ENCODE data around the gene RBM20.
"Not testable (repeated sequence)": the region's sequence is repeated elsewhere in the genome, so short reads cannot be mapped to it uniquely, and the experiment has no call there.

The RBM20 gene

DNA sequence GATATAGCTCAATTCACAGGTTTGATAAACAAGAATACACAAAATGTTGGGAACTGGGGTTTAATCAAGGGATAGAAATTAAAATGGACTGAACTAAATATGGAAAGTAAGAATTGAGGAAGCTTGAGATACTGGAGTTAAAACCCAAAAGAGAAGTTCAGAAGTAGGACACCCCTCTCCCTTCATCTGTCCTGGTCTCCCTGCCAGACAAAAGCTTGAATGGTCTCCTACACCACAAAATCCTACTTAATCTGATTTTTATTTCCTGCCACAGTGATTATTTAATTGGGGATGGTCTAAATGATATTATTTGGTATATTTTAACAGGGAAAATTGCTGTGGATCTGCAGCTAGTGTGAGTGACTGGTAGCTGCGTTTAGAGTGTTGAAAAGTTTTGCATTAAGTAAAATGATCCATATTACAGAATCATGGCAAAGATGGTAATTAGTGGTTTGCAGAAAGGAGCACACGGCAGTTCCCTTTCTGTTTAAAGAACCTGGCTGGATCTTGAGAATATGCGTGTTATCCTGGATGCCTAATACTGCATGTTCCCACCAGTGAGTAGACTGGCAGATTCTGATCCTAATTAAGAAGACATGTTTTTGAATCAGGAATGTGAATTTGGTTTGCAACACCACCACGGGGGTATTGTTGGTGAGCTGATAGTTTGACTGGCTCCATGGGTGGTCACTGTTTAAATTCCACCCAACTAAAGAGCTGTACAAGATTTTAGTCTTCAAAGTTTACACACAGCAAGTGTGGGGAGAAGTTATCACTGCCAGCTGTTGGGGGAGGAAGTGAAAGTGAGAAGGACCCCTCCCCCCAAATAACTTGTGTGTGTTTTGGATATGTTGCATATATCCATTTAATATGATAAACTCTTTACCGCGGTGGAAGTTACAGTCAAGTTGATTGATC is 5.5 kb downstream of the RBM20 start:
- no peak for DNase-seq

DNA sequence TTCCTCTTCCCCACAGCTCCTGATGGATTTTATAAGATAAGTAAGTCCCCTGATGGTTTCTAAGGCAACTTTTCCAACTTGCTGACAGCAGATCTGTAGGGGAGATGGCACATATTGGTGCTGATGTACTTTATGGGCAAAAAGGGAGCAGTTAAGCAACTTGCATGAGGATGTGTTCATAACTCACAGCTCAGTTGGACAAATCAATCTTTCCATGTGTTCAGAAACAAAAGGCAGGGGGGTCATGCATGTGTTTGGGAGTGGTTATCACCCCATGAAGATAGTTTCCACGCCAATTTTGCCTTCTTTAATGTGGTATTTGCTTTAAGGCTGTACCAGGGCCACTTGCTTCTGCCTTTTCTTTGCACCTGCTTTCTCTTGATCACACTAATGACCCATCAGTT is 6.1 kb downstream of the RBM20 start:
- no peak for DNase-seq

DNA sequence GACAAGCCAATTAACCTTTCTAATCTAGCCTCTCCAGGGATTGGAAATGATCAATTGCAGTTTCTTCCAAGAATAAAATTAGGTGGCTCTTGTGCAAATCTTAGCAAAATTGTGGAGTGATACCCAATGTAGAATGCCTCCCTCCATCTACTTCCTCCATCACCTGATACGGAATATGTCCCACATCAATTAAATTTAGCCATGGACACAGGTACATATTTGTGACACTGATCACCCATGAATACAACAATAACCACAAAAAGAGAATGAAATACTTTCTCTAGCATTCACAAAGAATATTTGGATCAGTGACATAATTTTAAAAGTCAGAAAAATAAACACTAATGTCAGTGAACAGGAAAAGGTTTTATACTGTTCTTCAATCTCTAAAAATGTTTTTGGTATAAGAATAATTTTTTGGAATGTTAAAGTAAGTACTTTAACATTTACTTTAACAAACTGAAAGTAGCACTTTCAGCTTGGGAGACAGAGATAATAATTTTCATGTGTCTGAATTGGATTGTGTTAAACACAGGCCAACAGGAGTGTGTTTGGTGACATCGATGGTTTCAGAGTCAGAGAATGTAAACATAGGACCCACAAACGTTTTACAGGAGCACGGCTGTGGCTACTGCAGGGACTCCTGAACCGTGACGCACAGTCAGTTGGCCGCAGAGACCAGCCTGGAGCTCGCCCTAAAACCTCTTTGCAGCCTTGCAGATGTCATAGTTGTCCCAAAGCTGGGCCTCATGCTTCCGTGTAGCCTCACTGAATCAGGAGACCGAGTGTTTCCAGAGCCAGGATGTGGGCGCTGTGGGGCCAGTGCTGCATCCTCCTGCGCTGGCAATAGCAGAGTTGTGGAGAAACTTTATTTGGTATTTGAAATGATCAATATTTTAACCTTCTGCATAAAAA is 7.2 kb downstream of the RBM20 start:
- DNase-seq = no peak

DNA sequence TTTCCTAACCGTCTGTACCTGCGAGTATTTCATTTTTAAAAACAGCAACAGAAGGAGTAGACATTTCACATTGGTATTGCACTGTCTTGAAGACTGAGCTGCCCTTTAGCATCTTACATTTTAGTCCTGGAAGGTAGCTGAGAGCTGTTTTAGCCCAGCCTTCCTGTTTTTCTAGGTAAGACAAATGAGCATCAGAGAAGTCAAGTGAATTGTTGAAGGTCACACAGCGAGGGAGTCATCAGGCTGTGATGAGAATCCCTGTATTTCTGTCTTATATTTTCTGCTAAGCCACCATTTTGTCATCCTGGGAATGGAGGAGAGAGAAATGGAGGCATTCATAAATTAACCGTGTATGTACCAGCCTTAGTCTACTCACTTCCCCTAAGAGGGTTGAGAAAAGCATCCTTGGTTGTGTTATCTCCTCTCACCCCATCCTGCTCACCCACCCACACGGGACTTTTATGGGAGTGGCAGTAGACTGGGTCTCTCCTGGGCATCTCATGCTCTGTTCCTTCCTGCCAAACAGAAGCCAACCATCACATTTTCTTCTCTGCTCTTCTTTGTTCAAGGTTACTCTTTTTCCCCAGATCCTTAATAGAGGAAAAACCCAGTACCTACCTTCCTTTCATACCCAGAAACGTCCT is 8.5 kb downstream of the RBM20 start:
- no peak for DNase-seq

DNA sequence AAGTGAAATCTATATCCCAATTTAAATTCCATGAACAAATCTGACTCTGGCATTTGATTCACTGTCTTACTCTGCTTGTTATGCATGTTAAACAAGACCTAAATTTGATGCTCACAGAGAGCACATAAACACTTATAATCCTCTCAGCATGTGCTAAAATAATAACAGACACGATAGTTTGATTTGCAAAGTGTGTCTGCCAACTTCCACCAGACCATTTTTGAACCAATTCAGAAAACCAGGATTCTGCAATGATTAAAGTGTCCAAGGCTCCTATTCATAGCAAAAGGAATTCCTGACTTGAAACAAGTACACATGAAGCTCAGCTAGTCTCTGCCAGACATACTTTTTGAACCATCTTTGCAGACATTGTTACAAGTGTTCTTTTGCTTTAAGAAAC is 11.2 kb downstream of the RBM20 start:
- DNase-seq = no peak

DNA sequence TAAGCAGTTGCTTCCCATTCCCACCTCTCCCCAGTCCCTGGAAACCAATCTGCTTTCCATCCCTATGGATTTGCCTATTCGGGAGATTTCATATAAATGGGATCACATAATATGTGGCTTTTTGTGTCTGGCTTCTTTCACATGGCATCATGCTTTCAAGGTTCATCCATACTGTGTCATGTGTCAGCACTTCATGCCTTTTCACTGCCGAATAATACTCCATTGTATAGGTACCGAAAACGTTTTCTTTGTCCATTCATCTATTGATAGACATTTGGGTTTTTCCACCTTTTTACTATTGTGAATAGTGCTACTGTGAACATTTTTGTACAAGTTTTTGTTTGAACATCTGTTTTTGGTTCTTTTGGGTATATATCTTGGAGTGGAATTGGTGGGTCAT is 12.5 kb downstream of the RBM20 start:
- DNase-seq = no peak

DNA sequence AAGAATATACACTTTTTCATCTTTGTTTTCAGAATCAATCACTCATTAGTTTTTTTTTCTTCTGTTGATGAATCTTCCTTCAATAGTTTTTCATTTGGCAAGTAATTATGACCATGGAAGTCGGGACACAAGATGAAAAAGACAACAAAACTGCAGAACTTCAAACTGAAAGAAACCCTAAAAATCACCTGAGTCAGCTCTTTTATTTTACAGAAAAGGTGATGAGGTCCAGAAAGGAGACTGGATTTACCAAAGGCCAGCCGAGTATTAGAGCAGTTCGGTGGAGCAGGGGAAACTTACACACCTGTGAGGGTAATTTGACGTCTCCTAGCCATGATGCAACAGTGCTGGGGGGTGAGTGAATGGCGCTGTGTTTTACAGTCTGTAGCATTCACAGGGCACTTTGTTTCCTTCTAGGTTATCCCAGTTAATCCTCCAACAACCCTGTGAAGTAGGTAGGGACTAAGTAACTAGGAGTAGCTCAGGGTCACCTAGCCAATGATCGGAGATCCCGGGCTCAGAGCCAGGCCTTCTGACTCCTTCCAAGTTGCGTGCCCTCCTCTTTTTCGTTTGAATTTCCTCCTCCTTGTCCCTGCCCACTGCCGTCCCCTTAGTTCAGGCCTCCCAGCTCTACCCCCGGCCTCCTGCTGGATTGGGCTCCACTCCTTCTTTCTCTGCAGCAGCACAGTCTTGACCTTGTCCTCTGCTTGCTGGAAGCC is 14.0 kb downstream of the RBM20 start:
- DNase-seq = no peak

DNA sequence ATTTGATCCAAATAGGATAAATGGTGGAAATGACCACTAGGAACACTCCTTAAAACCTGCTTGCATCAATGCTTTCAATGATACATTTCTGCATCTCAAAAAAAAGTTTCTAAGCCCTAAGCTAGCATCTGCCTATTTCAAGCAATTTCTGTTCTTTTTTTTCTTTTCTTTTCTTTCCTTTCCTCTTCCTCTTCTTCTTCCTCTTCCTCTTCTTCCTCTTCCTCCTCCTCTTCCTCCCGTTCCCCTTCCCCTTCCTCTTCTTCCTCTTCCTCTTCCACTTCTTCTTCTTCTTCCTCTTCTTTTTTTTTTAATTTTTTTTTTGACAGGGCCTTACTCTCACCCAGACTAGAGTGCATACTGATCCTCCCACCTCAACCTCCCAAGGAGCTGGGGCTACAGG is 15.4 kb downstream of the RBM20 start:
- DNase-seq = no peak

DNA sequence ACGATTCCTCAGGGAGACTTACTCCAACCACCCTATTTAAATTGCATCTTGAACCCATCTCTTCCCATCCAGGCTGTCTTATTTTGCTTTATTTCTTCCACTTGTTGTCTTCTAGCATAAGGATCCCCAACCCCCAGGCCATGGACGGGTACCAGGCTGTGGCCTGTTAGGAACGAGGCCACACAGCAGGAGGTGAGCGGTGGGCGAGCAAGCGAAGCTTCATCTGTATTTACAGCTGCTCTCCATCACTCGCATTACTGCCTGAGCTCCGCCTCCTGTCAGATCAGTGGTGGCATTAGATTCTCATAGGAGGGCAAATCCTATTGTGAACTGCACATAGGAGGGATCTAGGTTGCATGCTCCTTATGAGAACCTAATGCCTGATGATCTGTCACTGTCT is 16.2 kb downstream of the RBM20 start:
- not testable (repeated sequence) for DNase-seq

DNA sequence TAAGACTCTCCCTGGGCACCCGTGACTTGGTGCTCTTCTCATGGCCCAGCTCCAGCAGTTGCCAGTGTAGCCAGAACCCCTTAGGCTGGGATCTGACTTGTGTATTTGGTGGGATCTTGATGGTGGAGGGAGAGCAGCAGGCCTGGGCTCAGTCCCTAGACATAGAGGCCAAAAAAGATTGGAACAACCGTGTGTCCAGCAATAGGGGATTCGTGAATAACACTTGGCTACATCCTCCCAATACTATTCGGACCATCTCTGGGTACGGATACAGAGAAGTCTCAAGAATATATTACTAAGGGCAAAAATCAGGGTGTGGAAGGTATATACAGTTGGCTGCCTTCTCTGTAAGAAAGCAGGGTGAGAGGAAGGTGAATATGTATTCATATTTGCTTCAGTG is 17.2 kb downstream of the RBM20 start:
- no peak for DNase-seq

DNA sequence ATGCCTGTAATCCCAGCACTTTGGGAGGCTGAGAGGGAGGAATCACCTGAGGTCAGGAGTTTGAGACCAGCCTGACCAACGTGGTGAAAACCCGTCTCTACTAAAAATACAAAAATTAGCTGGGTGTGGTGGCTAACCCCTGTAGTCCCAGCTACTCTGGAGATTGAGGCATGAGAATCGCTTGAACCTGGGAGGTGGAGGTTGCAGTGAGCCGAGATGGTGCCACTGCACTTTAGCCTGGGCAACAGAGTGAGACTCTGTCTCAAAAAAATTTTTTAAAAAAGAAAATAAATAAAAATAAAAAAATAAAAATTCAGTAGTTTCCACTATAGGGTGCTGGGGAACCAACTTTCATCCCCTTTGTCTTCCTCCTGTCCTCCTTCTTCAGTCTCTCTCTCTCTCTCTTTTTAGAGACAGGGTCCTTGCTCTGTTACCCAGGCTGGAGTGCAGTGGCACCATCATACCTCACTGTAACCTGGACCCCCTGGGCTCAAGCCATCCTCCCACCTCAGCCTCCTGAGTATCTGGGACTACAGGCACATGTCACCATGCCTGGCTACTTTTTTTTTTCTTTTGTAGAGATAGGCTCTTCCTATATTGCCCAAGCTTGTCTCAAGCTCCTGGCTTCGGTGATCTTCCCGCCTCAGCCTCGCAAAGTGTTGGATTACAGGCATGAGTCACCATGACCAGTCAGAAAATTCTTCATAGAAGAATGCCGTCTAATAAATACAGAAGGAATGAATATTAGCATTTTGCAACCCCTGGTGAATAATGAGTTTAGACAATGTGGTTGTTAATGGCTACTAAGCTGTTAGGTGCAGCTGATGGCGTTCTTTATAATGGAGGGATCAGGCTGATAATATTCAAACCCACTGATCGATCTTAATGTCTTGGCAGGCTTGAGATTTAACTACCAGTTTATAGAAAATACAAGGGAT is 20.6 kb downstream of the RBM20 start:
- no peak for DNase-seq

DNA sequence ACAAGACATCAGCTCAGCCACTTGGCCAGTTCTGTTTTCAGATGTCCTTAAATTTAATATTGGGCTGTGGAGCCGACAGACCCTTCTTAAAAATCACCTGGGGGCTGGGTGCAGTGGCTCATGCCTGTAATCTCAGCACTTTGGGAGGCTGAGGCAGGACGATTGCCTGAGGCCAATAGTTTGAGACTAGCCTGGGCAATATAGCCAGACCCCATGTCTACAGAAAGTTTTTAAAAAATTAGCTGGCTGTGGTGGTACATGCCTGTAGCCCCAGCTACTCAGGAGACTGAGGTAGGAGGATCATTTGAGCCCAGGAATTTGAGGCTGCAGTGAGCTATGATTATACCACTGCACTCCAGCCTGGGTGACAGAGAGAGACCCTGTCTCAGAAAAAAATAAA is 22.1 kb downstream of the RBM20 start:
- DNase-seq = not testable (repeated sequence)

DNA sequence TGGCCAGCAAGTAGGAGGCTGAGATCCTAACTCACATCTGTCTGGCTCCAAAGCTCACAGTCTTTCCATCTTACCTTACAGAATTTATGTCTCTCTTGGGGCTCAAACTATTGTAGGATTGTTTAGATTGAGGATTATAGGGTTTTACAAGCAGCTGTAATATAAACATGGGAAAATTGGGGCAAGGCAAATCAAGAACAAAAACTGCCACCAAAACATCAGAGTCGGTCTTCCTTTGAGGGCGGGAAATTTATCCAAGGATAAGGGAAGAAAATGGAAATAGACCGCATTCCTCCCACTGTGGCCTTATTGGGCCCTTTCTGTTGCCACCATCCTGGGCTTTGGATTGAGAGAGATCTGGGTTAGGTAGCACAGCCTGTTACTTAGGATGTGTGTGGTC is 22.5 kb downstream of the RBM20 start:
- no peak for DNase-seq

DNA sequence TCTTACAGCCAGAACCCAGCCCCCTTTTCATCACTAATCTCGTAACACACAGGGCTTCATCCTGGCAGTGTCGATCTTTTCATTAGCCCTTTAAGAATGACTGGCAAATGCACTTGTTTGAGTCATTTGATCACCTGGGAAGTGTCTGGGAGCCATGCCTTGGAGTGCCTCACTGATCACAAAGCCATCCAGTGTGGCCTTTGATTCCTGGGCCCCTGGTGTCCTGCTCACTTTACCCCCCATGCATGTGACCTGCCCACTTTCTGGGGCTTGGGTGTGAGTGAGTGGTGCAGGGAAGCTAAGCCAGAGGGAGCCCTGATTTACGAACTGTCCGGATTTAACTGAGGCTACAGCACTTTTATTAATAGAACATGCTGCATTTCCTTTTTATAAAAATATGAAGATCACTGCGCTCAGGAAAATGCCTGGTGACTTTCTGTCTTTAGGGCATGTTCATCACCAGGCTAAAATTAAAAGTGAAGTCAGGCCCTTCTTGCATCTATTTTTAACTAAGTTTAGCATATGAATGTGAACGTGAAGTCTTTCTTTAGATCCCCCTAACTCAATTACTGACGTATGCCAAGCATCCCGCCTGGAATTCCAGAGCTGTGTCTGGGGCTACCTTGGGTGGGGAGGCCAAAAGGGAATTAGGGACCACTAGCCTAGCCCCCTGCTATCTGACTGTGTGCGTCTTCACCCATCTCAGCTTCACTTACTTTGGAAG is 23.6 kb downstream of the RBM20 start:
- DNase-seq = no peak

DNA sequence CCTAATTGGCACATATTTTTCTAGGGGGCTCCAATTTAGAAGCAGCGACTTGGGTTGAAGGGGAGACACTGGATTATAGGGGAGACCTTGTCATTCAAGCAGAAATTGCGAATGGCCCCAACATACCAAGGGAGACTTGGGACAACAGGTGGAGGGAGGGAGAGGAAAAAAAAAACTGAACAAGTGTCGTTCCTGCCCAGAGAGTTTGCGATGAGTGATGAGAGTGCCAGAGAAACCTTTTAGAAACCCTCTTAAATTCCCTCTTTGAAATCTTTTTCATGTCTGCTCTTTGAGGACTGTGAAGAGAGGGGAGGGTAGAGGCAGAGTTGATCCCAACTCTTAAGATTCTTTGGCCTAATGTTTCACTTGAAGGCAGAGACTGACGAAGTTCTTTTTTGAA is 24.3 kb downstream of the RBM20 start:
- DNase-seq = no peak

DNA sequence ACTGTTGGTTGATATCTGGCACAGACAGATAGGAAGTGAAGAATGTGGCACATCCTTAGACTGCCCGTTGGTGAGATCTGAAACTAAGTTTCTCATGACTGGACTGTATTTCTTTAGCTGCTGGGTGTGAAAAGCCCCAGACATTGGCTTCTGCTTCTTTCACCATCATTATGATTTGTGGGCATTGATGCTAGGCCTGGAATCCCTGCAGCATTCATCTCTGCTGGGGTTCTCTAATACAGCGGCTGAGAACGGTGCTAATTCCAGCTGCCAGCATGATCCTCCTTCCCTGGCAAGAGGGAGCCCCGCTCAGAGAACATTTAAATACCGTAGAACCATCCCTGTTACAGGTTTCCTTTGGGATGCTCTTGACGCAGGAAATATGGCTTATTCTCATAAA is 26.2 kb downstream of the RBM20 start:
- DNase-seq = no peak

DNA sequence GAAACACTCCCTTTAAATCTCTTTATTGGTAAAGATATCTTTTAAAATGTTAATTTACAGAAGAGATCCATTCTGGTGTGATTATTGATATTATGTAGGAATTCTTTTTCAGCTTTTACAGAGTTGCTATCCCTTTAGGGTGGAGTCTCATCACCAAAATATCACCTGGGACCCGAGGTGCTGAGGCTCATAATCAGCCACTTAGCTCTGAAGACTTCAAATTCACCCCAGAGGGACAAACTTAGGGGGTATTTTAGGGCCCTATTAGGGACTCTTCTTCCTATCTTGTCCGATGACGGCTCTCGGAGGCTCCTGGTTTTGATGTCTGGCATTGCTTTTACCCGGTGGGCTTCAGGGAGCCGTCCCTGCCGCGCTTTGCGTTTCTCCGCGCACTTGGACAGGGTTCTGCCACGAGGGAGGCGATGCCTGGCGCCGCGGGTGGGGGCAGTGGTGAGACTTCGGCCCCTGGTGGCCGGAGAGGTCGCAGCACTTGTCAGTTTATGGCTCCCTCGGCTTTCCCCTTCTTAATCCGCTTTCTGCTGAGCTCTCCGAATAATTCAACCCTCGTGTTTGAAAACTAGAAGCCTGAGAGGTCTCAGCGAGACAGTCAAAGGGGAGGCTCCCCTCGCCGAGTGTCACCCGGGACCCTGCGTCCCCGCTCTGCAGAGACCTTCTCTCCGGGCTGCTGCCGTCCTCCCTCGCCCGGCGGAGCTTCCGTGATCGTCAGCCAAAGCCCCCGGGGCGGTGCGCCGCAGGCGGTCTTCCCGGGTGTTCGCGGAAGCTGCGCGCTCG is 27.8 kb downstream of the RBM20 start:
- peak; percentile 31 for DNase-seq

DNA sequence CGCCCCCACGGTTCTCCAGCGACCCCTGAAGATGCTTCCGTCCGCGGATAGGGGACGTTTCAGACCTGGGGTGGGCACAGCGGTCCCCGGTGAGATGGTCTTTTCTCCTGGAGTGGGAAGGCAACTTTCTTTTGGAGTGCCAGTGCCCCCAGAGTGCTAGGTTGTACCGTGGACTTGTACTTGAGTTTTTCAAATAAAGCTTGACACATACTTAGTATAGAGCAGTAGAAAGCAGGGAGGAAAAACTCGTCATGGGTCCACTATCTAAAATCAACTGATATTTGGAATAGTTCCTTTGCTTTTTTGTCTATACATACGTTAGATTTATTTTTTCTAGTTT is 28.4 kb downstream of the RBM20 start:
- DNase-seq = no peak

DNA sequence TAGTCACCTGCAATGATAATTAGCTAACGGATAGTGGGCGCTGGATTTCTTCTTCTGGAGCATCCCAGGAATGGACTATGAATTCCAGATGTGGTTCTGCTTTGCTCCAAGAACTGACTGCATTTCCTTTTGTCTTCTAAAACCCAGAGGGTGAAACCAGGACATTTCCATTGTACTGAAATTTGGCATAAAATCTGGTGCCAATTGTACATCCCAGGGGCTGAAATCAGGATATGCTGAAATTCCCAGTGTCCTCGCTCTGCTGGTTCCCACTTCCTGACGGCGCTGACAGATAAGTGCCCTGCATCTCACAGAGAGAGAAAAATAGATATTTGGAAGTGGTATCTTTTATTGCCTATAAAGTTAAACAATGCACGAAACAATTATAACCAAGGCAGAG is 31.9 kb downstream of the RBM20 start:
- DNase-seq = no peak
